ENCODE data around the gene SYNE2. TPM values are rescaled to one million over a fixed set of nuclear protein-coding genes. Genes with fewer than 3 reads are reported as not detected.

The SYNE2 gene
- polyA plus RNA-seq, 1 donor from 2014 or later = 82.3 TPM

DNA sequence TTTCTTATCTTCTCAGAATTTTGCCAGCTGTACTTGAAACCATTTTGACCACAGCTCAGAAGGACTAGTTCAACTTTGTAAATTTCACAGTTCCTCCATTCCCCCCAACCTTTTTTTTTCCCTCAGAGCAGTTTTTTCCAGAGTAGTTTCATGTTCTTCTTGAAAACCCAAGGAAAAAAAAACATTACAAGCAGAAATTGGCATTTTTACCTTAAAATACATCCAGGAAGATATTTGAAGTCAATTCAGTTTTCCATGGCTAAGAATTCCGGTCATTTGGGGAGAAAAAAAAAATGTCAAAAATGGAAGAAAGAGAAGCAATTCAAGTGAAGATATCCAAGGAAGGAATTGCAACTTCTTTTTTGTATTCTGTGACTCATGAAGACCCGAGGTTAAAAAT lies 39.5 kb downstream of the SYNE2 start:
- Histone ChIP-seq H3K27ac (ENCODE audit: low read length) (no peak overlapping the region), H3K4me3 (ENCODE audit: low read length) (no peak overlapping the region), H3K79me2 (replicated peaks; ENCODE audit: insufficient read depth, low read length) (peaks cover 64% of the 10 kb centered on the region), H3K9me3 (ENCODE audit: low read length) (no peaks in the 10 kb centered on the region), H2AFZ (ENCODE audit: low read depth, low read length) (no peak overlapping the region), H3K36me3 (ENCODE audit: insufficient read depth, low read length) (no peaks in the 10 kb centered on the region), H3K9me2 (ENCODE audit: insufficient read depth, low read length) (no peaks in the 10 kb centered on the region), H4K20me1 (ENCODE audit: insufficient read depth) (no peaks in the 10 kb centered on the region), H3K27me3 (ENCODE audit: insufficient read depth, low read depth, low read length) (no peaks in the 10 kb centered on the region), H3K9ac (ENCODE audit: low read length) (no peak overlapping the region), H3K4me2 (ENCODE audit: low read length) (no peak overlapping the region), H3F3A (ENCODE audit: insufficient read depth, low read length, poor library complexity, severe bottlenecking) (no peaks in the 10 kb centered on the region)
- TF ChIP-seq EP300 (conservative IDR thresholded peaks at IDR 0.05; ENCODE audit: poor library complexity, severe bottlenecking) (no peak), TAF1 (IDR thresholded peaks at IDR 0.05; ENCODE audit: low read depth) (no peak), POLR2AphosphoS5 (IDR thresholded peaks at IDR 0.05) (no peak)

GRCh38 chr14:63893701-63894458 lies 41.1 kb downstream of the SYNE2 start:
- H3K27me3 ChIP-seq (ENCODE audit: insufficient read depth, low read depth, low read length) = no peaks in the 10 kb centered on the region
- H3K9ac ChIP-seq (ENCODE audit: low read length) = no peak overlapping the region
- no peaks in the 10 kb centered on the region for H3K9me3 ChIP-seq (ENCODE audit: low read length)
- H3K9me2 ChIP-seq (ENCODE audit: insufficient read depth, low read length) = no peaks in the 10 kb centered on the region
- H4K20me1 ChIP-seq (ENCODE audit: insufficient read depth) = no peaks in the 10 kb centered on the region
- no peak overlapping the region for H3K4me2 ChIP-seq (ENCODE audit: low read length)
- no peaks in the 10 kb centered on the region for H3K36me3 ChIP-seq (ENCODE audit: insufficient read depth, low read length)
- no peak overlapping the region for H2AFZ ChIP-seq (ENCODE audit: low read depth, low read length)
- TF ChIP-seq RAD21 (conservative IDR thresholded peaks at IDR 0.05) (no peak), EZH2 (IDR thresholded peaks at IDR 0.05; ENCODE audit: borderline replicate concordance, insufficient read depth, low read length, poor library complexity, severe bottlenecking) (no peak), MXI1 (conservative IDR thresholded peaks at IDR 0.05; ENCODE audit: poor library complexity, severe bottlenecking) (no peak), EP300 (conservative IDR thresholded peaks at IDR 0.05; ENCODE audit: poor library complexity, severe bottlenecking) (no peak), TAF1 (IDR thresholded peaks at IDR 0.05; ENCODE audit: low read depth) (no peak), POLR2AphosphoS5 (IDR thresholded peaks at IDR 0.05) (no peak), SMC3 (conservative IDR thresholded peaks at IDR 0.05; ENCODE audit: poor library complexity) (no peak), REST (IDR thresholded peaks at IDR 0.05; ENCODE audit: borderline replicate concordance) (no peak)
- TF ChIP-seq, protein P1, sequence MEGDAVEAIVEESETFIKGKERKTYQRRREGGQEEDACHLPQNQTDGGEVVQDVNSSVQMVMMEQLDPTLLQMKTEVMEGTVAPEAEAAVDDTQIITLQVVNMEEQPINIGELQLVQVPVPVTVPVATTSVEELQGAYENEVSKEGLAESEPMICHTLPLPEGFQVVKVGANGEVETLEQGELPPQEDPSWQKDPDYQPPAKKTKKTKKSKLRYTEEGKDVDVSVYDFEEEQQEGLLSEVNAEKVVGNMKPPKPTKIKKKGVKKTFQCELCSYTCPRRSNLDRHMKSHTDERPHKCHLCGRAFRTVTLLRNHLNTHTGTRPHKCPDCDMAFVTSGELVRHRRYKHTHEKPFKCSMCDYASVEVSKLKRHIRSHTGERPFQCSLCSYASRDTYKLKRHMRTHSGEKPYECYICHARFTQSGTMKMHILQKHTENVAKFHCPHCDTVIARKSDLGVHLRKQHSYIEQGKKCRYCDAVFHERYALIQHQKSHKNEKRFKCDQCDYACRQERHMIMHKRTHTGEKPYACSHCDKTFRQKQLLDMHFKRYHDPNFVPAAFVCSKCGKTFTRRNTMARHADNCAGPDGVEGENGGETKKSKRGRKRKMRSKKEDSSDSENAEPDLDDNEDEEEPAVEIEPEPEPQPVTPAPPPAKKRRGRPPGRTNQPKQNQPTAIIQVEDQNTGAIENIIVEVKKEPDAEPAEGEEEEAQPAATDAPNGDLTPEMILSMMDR (IDR thresholded peaks at IDR 0.05; ENCODE audit: poor library complexity, severe bottlenecking) = no peak
- no peak overlapping the region for H3K4me3 ChIP-seq (ENCODE audit: low read length)
- no peak overlapping the region for H3K27ac ChIP-seq (ENCODE audit: low read length)
- H3F3A ChIP-seq (ENCODE audit: insufficient read depth, low read length, poor library complexity, severe bottlenecking) = no peaks in the 10 kb centered on the region
- H3K79me2 ChIP-seq (replicated peaks; ENCODE audit: insufficient read depth, low read length) = peaks cover 59% of the 10 kb centered on the region

Data from neural cell (in vitro differentiated cells).